A673 (cell line): ENCODE measurements around the gene EXOC2. TPM values are rescaled to one million over a fixed set of nuclear protein-coding genes. Genes with fewer than 3 reads are reported as not detected.
"Not testable (repeated sequence)": the region's sequence is repeated elsewhere in the genome, so short reads cannot be mapped to it uniquely, and the experiment has no call there.

Source experiments
- BruUV-seq: library from RNA; stranded (reverse); fragments of 400-500 nt; replicated peaks from 2 replicates; lab custom pipeline; 2021; lab: Mats Ljungman, UMichigan
- CTCF ChIA-PET: fragments of 300-600 bp; sonication (Branson Sonifier 250); formaldehyde crosslinking; loops from one replicate; lab custom pipeline; 2022; ENCODE audit warnings: antibody characterized with exemption; lab: Charles Lee
- POLR2A ChIA-PET: fragments of 300-600 bp; sonication (Branson Sonifier 250); formaldehyde crosslinking; loops from one replicate; lab custom pipeline; 2022; ENCODE audit warnings: antibody characterized with exemption; ENCODE audit not compliant: low non-redundant PET; lab: Charles Lee
- DNase-seq: peaks from one replicate; pipeline ENCODE4 v3.0.0-alpha.2; 2015; ENCODE audit warnings: low spot score
- H3K27ac ChIP-seq: fragments of 200-600 bp; sonication (generic); 2 replicates; pipeline ENCODE4 v1.5.1; 2016; ENCODE audit warnings: mixed run types, low read depth, mild to moderate bottlenecking, mixed read lengths, antibody characterized with exemption, low read length; ENCODE audit not compliant: poor library complexity, severe bottlenecking
- H3K27me3 ChIP-seq: fragments of 200-600 bp; sonication (generic); replicated peaks from 2 replicates; pipeline ENCODE4 v1.6.1; 2017; ENCODE audit warnings: mixed run types, low read depth, mild to moderate bottlenecking, mixed read lengths, antibody characterized with exemption, low read length; ENCODE audit not compliant: insufficient read depth, poor library complexity
- H3K36me3 ChIP-seq: fragments of 200-600 bp; sonication (generic); 2 replicates; pipeline ENCODE4 v1.6.1; 2016; ENCODE audit warnings: mixed run types, mild to moderate bottlenecking, mixed read lengths, antibody characterized with exemption, low read length; ENCODE audit not compliant: insufficient read depth, poor library complexity, severe bottlenecking
- H3K4me1 ChIP-seq: fragments of 200-600 bp; sonication (generic); 2 replicates; pipeline ENCODE4 v1.6.1; 2017; ENCODE audit warnings: mixed run types, mild to moderate bottlenecking, mixed read lengths, antibody characterized with exemption, low read length; ENCODE audit not compliant: insufficient read depth, poor library complexity, severe bottlenecking
- H3K4me3 ChIP-seq: fragments of 200-600 bp; sonication (generic); 2 replicates; pipeline ENCODE4 v1.5.1; 2016; ENCODE audit warnings: low read depth, mixed run types, mild to moderate bottlenecking, mixed read lengths, low read length; ENCODE audit not compliant: poor library complexity, severe bottlenecking
- H3K9me3 ChIP-seq: fragments of 200-600 bp; sonication (generic); 2 replicates; pipeline ENCODE4 v1.6.1; 2016; ENCODE audit warnings: mixed run types, low read depth, mild to moderate bottlenecking, mixed read lengths, antibody characterized with exemption, low read length; ENCODE audit not compliant: poor library complexity, severe bottlenecking
- EZH2 ChIP-seq: fragments of 200-600 bp; sonication (generic); IDR thresholded peaks from 2 replicates; pipeline ENCODE4 v1.6.1; 2017; ENCODE audit warnings: borderline replicate concordance, low read depth, mild to moderate bottlenecking, mixed read lengths, antibody characterized with exemption, low read length; ENCODE audit not compliant: poor library complexity, severe bottlenecking
- intact Hi-C: fragments of 100-400 bp; cut with micrococcal nuclease; formaldehyde crosslinking; loops from one replicate; pipeline ENCODE4 v1.10.0; 2022; ENCODE audit not compliant: unreplicated experiment
- total RNA-seq: library from RNA; stranded (reverse); gene quantifications from 2 replicates; pipeline ENCODE4 v1.2.3, GENCODE V29; 2021
- TF ChIP-seq, protein P1 (sequence below): fragments of 300-800, 200-600 bp; sonication (generic); conservative IDR thresholded peaks from 2 replicates; pipeline ENCODE4 v1.5.1; 2017; ENCODE audit warnings: low read depth, mild to moderate bottlenecking, antibody characterized with exemption, low read length, moderate library complexity, mixed read lengths

The EXOC2 gene
- total RNA-seq, 1 experiment from 2014 or later, result 22.4 TPM

DNA sequence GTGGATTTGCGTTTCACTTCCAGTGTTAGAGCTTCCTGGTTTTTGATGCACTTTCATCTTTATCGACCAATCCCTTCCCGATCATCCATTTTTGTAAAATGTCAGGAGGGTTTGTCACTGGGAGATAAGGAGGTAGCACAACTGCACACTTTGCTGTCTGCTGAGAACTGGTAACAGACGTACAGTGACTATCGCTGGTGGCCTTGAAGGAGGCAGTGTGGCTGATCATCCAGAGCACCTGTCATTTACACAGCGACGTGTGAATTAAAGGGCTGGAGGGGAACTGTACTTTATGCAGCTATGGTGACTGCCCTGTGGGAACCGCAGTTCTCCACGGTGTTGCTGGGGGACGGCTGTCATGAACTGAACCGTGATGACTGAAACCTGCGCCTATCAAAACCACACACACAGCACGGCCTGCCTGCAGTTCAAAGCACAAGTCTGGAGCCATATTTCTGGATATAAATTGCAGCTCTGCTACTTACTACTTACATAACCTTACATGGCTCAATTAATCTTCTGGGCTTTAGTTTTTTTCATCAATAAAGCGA is 86.0 kb downstream of the EXOC2 start:
- H3K27ac ChIP-seq, result no peak overlapping the region
- BruUV-seq, result no TSS peak
- no peak for TF ChIP-seq EZH2
- TF ChIP-seq, protein P1, sequence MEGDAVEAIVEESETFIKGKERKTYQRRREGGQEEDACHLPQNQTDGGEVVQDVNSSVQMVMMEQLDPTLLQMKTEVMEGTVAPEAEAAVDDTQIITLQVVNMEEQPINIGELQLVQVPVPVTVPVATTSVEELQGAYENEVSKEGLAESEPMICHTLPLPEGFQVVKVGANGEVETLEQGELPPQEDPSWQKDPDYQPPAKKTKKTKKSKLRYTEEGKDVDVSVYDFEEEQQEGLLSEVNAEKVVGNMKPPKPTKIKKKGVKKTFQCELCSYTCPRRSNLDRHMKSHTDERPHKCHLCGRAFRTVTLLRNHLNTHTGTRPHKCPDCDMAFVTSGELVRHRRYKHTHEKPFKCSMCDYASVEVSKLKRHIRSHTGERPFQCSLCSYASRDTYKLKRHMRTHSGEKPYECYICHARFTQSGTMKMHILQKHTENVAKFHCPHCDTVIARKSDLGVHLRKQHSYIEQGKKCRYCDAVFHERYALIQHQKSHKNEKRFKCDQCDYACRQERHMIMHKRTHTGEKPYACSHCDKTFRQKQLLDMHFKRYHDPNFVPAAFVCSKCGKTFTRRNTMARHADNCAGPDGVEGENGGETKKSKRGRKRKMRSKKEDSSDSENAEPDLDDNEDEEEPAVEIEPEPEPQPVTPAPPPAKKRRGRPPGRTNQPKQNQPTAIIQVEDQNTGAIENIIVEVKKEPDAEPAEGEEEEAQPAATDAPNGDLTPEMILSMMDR, result no peak
- ChIA-PET POLR2A (no interaction called here), CTCF (no interaction called here)
- no peaks in the 10 kb centered on the region for H3K27me3 ChIP-seq
- H3K36me3 ChIP-seq, result no peaks in the 10 kb centered on the region
- no peaks in the 10 kb centered on the region for H3K9me3 ChIP-seq
- intact Hi-C loops, result no loop called here
- DNase-seq, result no peak
- H3K4me1 ChIP-seq, result no peaks in the 10 kb centered on the region
- H3K4me3 ChIP-seq, result no peak overlapping the region

- DNase-seq, H3K27me3 ChIP-seq, BruUV-seq, H3K4me3 ChIP-seq, H3K36me3 ChIP-seq, H3K27ac ChIP-seq, CTCF ChIA-PET, H3K4me1 ChIP-seq, H3K9me3 ChIP-seq, intact Hi-C loops: not testable (repeated sequence)
- POLR2A ChIA-PET, result interaction anchor here (0.6 kb wide), 1 partner anchor 819 kb away, joined by 3 read pairs; no protein-coding TSS in a partner anchor
These were observed 87.0 kb downstream of the EXOC2 start for GRCh38 chr6:605895-606294.

DNA sequence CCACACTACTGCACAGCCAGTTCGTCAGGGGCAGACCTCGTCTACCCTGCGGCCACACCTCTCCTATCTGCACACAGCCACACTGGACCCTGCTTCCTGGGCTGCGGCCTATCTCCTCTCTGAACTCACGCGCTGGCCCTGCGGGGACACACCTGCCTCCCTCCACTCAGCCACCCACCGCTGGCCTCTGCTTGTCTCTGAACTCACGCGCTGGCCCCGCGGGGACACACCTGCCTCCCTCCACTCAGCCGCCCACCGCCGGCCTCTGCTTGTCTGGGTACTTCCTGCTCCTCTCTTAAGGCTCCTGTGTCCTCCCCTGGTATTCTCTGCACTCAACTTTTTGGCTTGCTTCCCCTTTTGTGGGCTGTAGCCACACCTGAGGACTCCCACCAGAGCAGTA is 88.4 kb downstream of the EXOC2 start:
- no peaks in the 10 kb centered on the region for H3K27me3 ChIP-seq
- TF ChIP-seq EZH2, result no peak
- TF ChIP-seq, protein P1, result no peak
- no peak overlapping the region for H3K4me3 ChIP-seq
- H3K36me3 ChIP-seq, result no peaks in the 10 kb centered on the region
- peaks cover 5% of the 10 kb centered on the region for H3K4me1 ChIP-seq
- H3K9me3 ChIP-seq, result no peaks in the 10 kb centered on the region
- intact Hi-C loops, result no loop called here
- BruUV-seq, result no TSS peak
- CTCF ChIA-PET, result no interaction called here
- no peak overlapping the region for H3K27ac ChIP-seq
- POLR2A ChIA-PET, result no interaction called here
- DNase-seq, result no peak

DNA sequence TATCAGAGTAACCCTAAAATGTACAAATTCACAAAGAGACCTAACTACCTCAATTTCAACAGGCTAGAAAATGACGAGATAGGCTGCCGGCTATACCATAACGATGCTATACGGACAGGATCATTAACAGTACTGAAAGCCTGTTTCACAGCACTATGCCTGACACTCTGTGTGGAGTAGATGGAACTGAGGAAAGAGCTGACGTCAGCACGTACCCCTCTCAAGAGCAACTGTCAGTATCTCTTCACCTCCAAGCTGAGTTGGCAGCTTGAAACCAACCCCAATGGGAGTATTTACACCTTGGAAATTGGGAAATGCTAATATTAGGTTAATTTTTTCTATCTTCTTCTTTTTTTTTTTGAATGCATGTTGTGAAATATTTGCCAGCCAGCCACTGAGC is 89.7 kb downstream of the EXOC2 start:
- TF ChIP-seq, protein P1, result no peak
- TF ChIP-seq EZH2, result no peak
- Histone ChIP-seq H3K36me3 (no peaks in the 10 kb centered on the region), H3K4me1 (peaks cover 5% of the 10 kb centered on the region), H3K9me3 (no peaks in the 10 kb centered on the region), H3K27me3 (no peaks in the 10 kb centered on the region), H3K4me3 (no peak overlapping the region), H3K27ac (no peak overlapping the region)
- DNase-seq, result no peak
- ChIA-PET CTCF (no interaction called here), POLR2A (no interaction called here)
- intact Hi-C loops, result no loop called here
- no TSS peak for BruUV-seq
